GM12801 (cell line): ENCODE measurements around the gene CTSH.

Experiments used
- CTCF ChIP-seq: IDR thresholded peaks from one replicate; pipeline ENCODE4 v1.5.1; 2011; ENCODE audit warnings: control low read depth; ENCODE audit not compliant: insufficient read length; ENCODE audit errors: extremely low read depth

CTSH gene

GRCh38 chr15:78898540-78898939 is 46.3 kb downstream of the CTSH start:
- TF ChIP-seq CTCF: no peak

- TF ChIP-seq CTCF: no peak
These were observed 49.4 kb downstream of the CTSH start for GRCh38 chr15:78895471-78895870.

- TF ChIP-seq CTCF: no peak
These were observed 51.3 kb downstream of the CTSH start for GRCh38 chr15:78893538-78893937.

- TF ChIP-seq CTCF: no peak
These were observed 55.8 kb downstream of the CTSH start for GRCh38 chr15:78889000-78889399.

GRCh38 chr15:78881681-78882080 is 63.2 kb downstream of the CTSH start:
- no peak for TF ChIP-seq CTCF

GRCh38 chr15:78880813-78881212 is 64.0 kb downstream of the CTSH start:
- no peak for TF ChIP-seq CTCF

GRCh38 chr15:78880242-78880533 is 64.7 kb downstream of the CTSH start:
- no peak for TF ChIP-seq CTCF
